HG02571 (cell line): ENCODE results near the gene APBB2.
"Not testable (repeated sequence)": the region's sequence is repeated elsewhere in the genome, so short reads cannot be mapped to it uniquely, and the experiment has no call there.

Experiments
- ATAC-seq: cut with Tn5 transposase; IDR thresholded peaks from one replicate; pipeline ENCODE4 v1.9.1; 2021; ENCODE audit warnings: mild to moderate bottlenecking, moderate library complexity; ENCODE audit not compliant: unreplicated experiment

Gene APBB2

GRCh38 chr4:41069838-41070237, 144.5 kb downstream of the APBB2 start:
- no peak for ATAC-seq

GRCh38 chr4:41069257-41069656, 145.1 kb downstream of the APBB2 start:
- no peak for ATAC-seq

- no peak for ATAC-seq
These were observed 147.0 kb downstream of the APBB2 start for GRCh38 chr4:41067369-41067768.

GRCh38 chr4:41066049-41066448, 148.3 kb downstream of the APBB2 start:
- no peak for ATAC-seq

GRCh38 chr4:41065434-41066006, 148.8 kb downstream of the APBB2 start:
- no peak for ATAC-seq

- ATAC-seq, result no peak
These were observed 149.4 kb downstream of the APBB2 start for GRCh38 chr4:41064953-41065352.

- no peak for ATAC-seq
These were observed 152.7 kb downstream of the APBB2 start for GRCh38 chr4:41061482-41062185.

GRCh38 chr4:41060352-41061334, 153.7 kb downstream of the APBB2 start:
- no peak for ATAC-seq

- ATAC-seq, result not testable (repeated sequence)
These were observed 154.9 kb downstream of the APBB2 start for GRCh38 chr4:41059411-41059810.

- no peak for ATAC-seq
These were observed 155.9 kb downstream of the APBB2 start for GRCh38 chr4:41058426-41058825.

GRCh38 chr4:41057467-41057866, 156.9 kb downstream of the APBB2 start:
- ATAC-seq, result no peak

GRCh38 chr4:41052287-41052686, 162.1 kb downstream of the APBB2 start:
- no peak for ATAC-seq

GRCh38 chr4:41050880-41051775, 163.2 kb downstream of the APBB2 start:
- no peak for ATAC-seq

GRCh38 chr4:41050116-41050515, 164.2 kb downstream of the APBB2 start:
- ATAC-seq, result no peak

- ATAC-seq, result not testable (repeated sequence)
These were observed 165.2 kb downstream of the APBB2 start for GRCh38 chr4:41049176-41049575.

- no peak for ATAC-seq
These were observed 169.6 kb downstream of the APBB2 start for GRCh38 chr4:41044791-41045190.

GRCh38 chr4:41044165-41044564, 170.2 kb downstream of the APBB2 start:
- ATAC-seq, result no peak

GRCh38 chr4:41043465-41043864, 170.9 kb downstream of the APBB2 start:
- no peak for ATAC-seq

GRCh38 chr4:41041551-41041950, 172.8 kb downstream of the APBB2 start:
- ATAC-seq, result no peak

- ATAC-seq, result no peak
These were observed 175.0 kb downstream of the APBB2 start for GRCh38 chr4:41039317-41039716.

GRCh38 chr4:41038304-41038703, 176.0 kb downstream of the APBB2 start:
- ATAC-seq, result no peak
